Measurements from ENCODE around the gene EHMT1. TPM values are rescaled to one million over a fixed set of nuclear protein-coding genes. Genes with fewer than 3 reads are reported as not detected.
A peak's percentile ranks its signal among the peaks of the same experiment; 100 is the strongest.

EHMT1 gene
- total and polyA plus RNA-seq, 2 experiments from 2014 or later = 162 to 177 TPM

- Histone ChIP-seq H3K36me3 (ENCODE audit: insufficient read depth) (peaks cover 16% of the 10 kb centered on the region), H3K9me2 (ENCODE audit: insufficient read depth) (no peaks in the 10 kb centered on the region), H3K27ac (ENCODE audit: low read depth) (peak overlapping the region; percentile 84), H3K27me3 (ENCODE audit: insufficient read depth) (no peaks in the 10 kb centered on the region), H3K4me2 (peak overlapping the region; percentile 98), H3F3A (replicated peaks; ENCODE audit: low read depth) (peaks cover 26% of the 10 kb centered on the region; the same call in 1 of the 2 replicates), H3K4me1 (ENCODE audit: insufficient read depth) (peaks cover 20% of the 10 kb centered on the region), H3K79me2 (replicated peaks; ENCODE audit: insufficient read depth) (peaks cover 46% of the 10 kb centered on the region), H4K20me1 (replicated peaks; ENCODE audit: insufficient read depth) (peaks cover 26% of the 10 kb centered on the region), H2AFZ (0 out of 2 replicates have a peak overlapping the region, but pooled peaks have one; percentile 74), H3K4me3 (peak overlapping the region; percentile 96)
- DNase-seq (ENCODE audit: low spot score) = no peak
- Mint-ChIP-seq H3K4me1 (peaks cover 31% of the 10 kb centered on the region), H3K9me3 (no peaks in the 10 kb centered on the region), H3K27me3 (ENCODE audit: insufficient read depth, low read depth, poor library complexity) (peaks cover 33% of the 10 kb centered on the region), H3K4me3 (peak overlapping the region; percentile 91), H3K36me3 (ENCODE audit: low read depth) (peaks cover 60% of the 10 kb centered on the region), H3K27ac (peak overlapping the region; percentile 78)
- peak; percentile 16 for ATAC-seq
- no peak for TF ChIP-seq ETS1 (IDR thresholded peaks at IDR 0.05)
- TF ChIP-seq POLR2AphosphoS5 (IDR thresholded peaks at IDR 0.05; ENCODE audit: low read depth) = no peak
- TF ChIP-seq EZH2 (IDR thresholded peaks at IDR 0.05; ENCODE audit: low read depth, unreplicated experiment) = no peak
- no peak for TF ChIP-seq STAT1 (IDR thresholded peaks at IDR 0.05; ENCODE audit: unreplicated experiment)
- no peak for TF ChIP-seq ZNF462 (CRISPR knock-in tag; IDR thresholded peaks at IDR 0.05)
- TF ChIP-seq NANOG (IDR thresholded peaks at IDR 0.05; ENCODE audit: borderline replicate concordance) = no peak
- TF ChIP-seq CREB1 (CRISPR knock-in tag; IDR thresholded peaks at IDR 0.05; ENCODE audit: low read depth) = no peak
- no peak for TF ChIP-seq ZNF331 (CRISPR knock-in tag; IDR thresholded peaks at IDR 0.05; ENCODE audit: low read depth)
- TF ChIP-seq ZNF114 (CRISPR knock-in tag; IDR thresholded peaks at IDR 0.05) = no peak
- no peak for TF ChIP-seq CTCF (conservative IDR thresholded peaks at IDR 0.05; ENCODE audit: low read depth in 2 of 2)
- no peak for TF ChIP-seq JUNB (IDR thresholded peaks at IDR 0.05; ENCODE audit: unreplicated experiment)
- no peak for TF ChIP-seq REST (IDR thresholded peaks at IDR 0.05; ENCODE audit: unreplicated experiment)
- no peak for TF ChIP-seq EZH2phosphoT487 (IDR thresholded peaks at IDR 0.05; ENCODE audit: unreplicated experiment)
Measured at GRCh38 chr9:137579259-137579604, 39.6 kb upstream of the EHMT1 start.
